ENCODE data around the gene UVRAG.

UVRAG gene

DNA sequence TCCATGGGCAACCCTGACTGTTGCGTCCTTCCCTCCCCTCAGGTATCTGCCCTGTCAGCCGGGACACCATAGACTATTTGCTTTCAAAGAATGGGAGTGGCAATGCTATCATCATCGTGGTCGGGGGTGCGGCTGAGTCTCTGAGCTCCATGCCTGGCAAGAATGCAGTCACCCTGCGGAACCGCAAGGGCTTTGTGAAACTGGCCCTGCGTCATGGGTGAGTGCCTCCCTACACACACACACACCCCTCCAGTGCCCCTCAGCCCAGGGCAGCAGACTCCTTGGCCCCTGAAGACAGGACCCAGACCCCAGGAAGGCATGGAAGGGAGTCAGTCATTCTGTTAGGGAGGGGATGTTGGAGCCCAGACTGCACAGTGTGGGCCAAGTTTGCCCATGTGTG is 17.9 kb upstream of the UVRAG start:
- no peak for DNase-seq
- no peak for TF ChIP-seq EZH2 (optimal IDR thresholded peaks at IDR 0.05; ENCODE audit: low read depth, low read length)
- no peak for TF ChIP-seq EZH2phosphoT487 (IDR thresholded peaks at IDR 0.05; ENCODE audit: low read length)
- TF ChIP-seq, protein P1, sequence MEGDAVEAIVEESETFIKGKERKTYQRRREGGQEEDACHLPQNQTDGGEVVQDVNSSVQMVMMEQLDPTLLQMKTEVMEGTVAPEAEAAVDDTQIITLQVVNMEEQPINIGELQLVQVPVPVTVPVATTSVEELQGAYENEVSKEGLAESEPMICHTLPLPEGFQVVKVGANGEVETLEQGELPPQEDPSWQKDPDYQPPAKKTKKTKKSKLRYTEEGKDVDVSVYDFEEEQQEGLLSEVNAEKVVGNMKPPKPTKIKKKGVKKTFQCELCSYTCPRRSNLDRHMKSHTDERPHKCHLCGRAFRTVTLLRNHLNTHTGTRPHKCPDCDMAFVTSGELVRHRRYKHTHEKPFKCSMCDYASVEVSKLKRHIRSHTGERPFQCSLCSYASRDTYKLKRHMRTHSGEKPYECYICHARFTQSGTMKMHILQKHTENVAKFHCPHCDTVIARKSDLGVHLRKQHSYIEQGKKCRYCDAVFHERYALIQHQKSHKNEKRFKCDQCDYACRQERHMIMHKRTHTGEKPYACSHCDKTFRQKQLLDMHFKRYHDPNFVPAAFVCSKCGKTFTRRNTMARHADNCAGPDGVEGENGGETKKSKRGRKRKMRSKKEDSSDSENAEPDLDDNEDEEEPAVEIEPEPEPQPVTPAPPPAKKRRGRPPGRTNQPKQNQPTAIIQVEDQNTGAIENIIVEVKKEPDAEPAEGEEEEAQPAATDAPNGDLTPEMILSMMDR (IDR thresholded peaks at IDR 0.05; ENCODE audit: low read length): no peak
- Histone ChIP-seq H3K79me2 (ENCODE audit: low read length) (no peaks in the 10 kb centered on the region), H4K20me1 (ENCODE audit: insufficient read depth, low read length) (no peaks in the 10 kb centered on the region), H3K9me2 (replicated peaks; ENCODE audit: insufficient read depth, low read length) (no peaks in the 10 kb centered on the region), H3F3A (ENCODE audit: insufficient read depth, low read length) (peaks cover 10% of the 10 kb centered on the region; the same call in 1 of the 2 replicates), H3K36me3 (replicated peaks; ENCODE audit: insufficient read depth, low read length) (no peaks in the 10 kb centered on the region), H3K4me2 (ENCODE audit: low read depth, low read length) (no peak overlapping the region), H3K9ac (ENCODE audit: low read length) (no peak overlapping the region), H3K4me1 (ENCODE audit: low read length) (peaks cover 15% of the 10 kb centered on the region), H2AFZ (ENCODE audit: low read length) (no peak overlapping the region), H3K4me3 (ENCODE audit: low read length) (no peak overlapping the region), H3K9me3 (replicated peaks; ENCODE audit: insufficient read depth, low read length) (no peaks in the 10 kb centered on the region), H3K27me3 (replicated peaks; ENCODE audit: insufficient read depth, low read length) (no peaks in the 10 kb centered on the region), H3K27ac (ENCODE audit: low read length) (no peak overlapping the region)

DNA sequence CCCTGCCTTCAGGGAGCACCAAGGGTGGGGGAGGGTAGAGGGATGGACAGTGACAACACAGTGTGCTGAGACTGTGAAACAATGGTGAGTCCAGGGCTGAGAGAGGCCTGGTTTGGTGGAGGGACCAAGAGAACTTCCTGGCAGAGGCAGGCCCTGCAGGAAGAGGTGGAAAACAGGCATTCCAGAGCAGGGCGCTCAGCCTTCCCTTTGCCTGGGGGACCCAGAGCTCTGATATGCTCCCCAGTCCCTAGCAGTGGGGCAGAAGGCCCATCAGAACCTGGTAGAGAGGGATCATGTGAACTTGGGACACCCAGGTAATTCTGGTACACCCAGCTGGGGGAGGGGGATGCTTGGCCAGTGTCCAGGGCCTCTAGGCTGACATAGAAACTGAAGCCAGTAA is 17.2 kb upstream of the UVRAG start:
- Histone ChIP-seq H3K27ac (ENCODE audit: low read length) (no peak overlapping the region), H3K36me3 (replicated peaks; ENCODE audit: insufficient read depth, low read length) (no peaks in the 10 kb centered on the region), H3K9me3 (replicated peaks; ENCODE audit: insufficient read depth, low read length) (no peaks in the 10 kb centered on the region), H3K79me2 (ENCODE audit: low read length) (no peaks in the 10 kb centered on the region), H3K4me1 (ENCODE audit: low read length) (peaks cover 19% of the 10 kb centered on the region), H3K27me3 (replicated peaks; ENCODE audit: insufficient read depth, low read length) (no peaks in the 10 kb centered on the region), H3K9me2 (replicated peaks; ENCODE audit: insufficient read depth, low read length) (no peaks in the 10 kb centered on the region), H3F3A (ENCODE audit: insufficient read depth, low read length) (peaks cover 10% of the 10 kb centered on the region; the same call in 1 of the 2 replicates), H3K4me3 (ENCODE audit: low read length) (no peak overlapping the region), H3K9ac (ENCODE audit: low read length) (no peak overlapping the region), H2AFZ (ENCODE audit: low read length) (no peak overlapping the region), H4K20me1 (ENCODE audit: insufficient read depth, low read length) (no peaks in the 10 kb centered on the region), H3K4me2 (ENCODE audit: low read depth, low read length) (no peak overlapping the region)
- TF ChIP-seq, protein P1 (IDR thresholded peaks at IDR 0.05; ENCODE audit: low read length): no peak
- no peak for TF ChIP-seq EZH2phosphoT487 (IDR thresholded peaks at IDR 0.05; ENCODE audit: low read length)
- TF ChIP-seq EZH2 (optimal IDR thresholded peaks at IDR 0.05; ENCODE audit: low read depth, low read length): no peak
- no peak for DNase-seq

DNA sequence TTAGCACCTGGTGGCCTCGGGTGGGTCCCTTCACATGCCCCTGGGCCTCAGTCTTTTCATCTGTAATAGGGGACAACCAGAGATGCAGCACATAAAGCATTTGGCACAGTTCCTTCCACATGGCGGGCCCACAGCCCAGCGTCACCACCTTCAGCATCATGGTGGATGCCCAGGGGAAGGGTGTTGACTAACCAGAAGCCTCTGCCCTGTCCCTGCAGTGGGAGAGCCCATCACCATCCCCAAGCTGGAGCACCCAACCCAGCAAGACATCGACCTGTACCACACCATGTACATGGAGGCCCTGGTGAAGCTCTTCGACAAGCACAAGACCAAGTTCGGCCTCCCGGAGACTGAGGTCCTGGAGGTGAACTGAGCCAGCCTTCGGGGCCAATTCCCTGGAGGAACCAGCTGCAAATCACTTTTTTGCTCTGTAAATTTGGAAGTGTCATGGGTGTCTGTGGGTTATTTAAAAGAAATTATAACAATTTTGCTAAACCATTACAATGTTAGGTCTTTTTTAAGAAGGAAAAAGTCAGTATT is 14.8 kb upstream of the UVRAG start:
- DNase-seq: no peak
- Histone ChIP-seq H3K9me3 (replicated peaks; ENCODE audit: insufficient read depth, low read length) (no peaks in the 10 kb centered on the region), H3K27me3 (replicated peaks; ENCODE audit: insufficient read depth, low read length) (no peaks in the 10 kb centered on the region), H3K4me2 (ENCODE audit: low read depth, low read length) (no peak overlapping the region), H3K27ac (ENCODE audit: low read length) (no peak overlapping the region), H2AFZ (ENCODE audit: low read length) (no peak overlapping the region), H3K9ac (ENCODE audit: low read length) (no peak overlapping the region), H3K9me2 (replicated peaks; ENCODE audit: insufficient read depth, low read length) (no peaks in the 10 kb centered on the region), H3K36me3 (replicated peaks; ENCODE audit: insufficient read depth, low read length) (no peaks in the 10 kb centered on the region), H3K4me1 (ENCODE audit: low read length) (peaks cover 21% of the 10 kb centered on the region), H3K79me2 (ENCODE audit: low read length) (no peaks in the 10 kb centered on the region), H4K20me1 (ENCODE audit: insufficient read depth, low read length) (no peaks in the 10 kb centered on the region), H3F3A (ENCODE audit: insufficient read depth, low read length) (peaks cover 10% of the 10 kb centered on the region; the same call in 1 of the 2 replicates), H3K4me3 (ENCODE audit: low read length) (no peak overlapping the region)
- TF ChIP-seq, protein P1 (IDR thresholded peaks at IDR 0.05; ENCODE audit: low read length): no peak
- TF ChIP-seq EZH2 (optimal IDR thresholded peaks at IDR 0.05; ENCODE audit: low read depth, low read length) (no peak), EZH2phosphoT487 (IDR thresholded peaks at IDR 0.05; ENCODE audit: low read length) (no peak)
